ENCODE data around the gene FBN3. TPM values are rescaled to one million over a fixed set of nuclear protein-coding genes. Genes with fewer than 3 reads are reported as not detected.

FBN3 gene
- total RNA-seq, 2 donors from 2014 or later = 0.05 TPM; not detected in 1

DNA sequence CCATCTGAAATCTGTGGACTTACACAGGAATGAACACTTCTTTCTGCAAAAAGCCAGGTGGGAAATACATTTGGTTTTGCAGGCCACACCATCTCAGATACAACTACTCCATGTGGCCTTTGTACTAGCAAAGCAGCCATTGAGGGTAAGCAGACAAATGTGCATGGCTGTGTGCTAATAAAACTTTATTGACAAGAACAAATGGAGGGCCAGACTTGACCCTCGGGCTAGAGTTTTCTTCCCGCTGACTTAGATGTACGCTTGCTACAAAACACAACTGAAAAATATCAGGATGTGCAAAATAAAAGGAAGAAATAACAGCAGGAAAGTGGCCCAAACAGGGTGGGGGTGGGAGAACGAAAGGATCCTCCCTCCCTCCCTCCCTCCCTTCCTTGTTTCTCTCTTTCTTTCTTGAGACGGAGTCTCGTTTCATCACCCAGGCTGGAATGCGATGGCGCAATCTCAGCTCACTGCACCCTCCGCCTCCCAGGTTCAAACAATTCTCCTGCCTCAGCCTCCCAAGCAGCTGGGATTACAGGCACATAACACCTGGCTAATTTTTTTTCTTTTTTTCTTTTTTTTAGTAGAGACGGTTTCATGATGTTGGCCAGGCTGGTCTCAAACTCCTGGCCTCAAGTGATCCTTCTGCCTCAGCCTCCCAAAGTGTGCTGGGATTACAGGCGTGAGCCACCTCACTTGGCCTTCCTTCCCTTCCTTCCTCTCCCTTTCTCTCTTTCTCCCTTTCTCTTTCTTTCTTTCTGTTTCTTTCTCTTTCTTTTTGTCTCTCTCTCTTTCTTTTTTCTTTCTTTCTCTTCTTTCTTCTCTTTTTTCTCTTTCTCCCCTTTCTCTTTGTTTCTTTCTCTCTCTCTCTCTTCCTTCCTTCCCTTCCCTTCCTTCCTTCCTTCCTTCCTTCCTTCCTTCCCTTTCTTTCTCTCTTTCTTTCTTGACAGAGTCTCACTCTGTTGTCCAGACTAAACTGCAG lies 67.5 kb downstream of the FBN3 start:
- no peak for ATAC-seq (replicated peaks)
- H3K27me3 Mint-ChIP-seq = peaks cover 7% of the 10 kb centered on the region
- no peaks in the 10 kb centered on the region for H3K4me1 Mint-ChIP-seq
- no peak overlapping the region for H3K27ac Mint-ChIP-seq
- no peaks in the 10 kb centered on the region for H3K9me3 Mint-ChIP-seq
- H3K4me3 Mint-ChIP-seq = no peak overlapping the region
- H3K36me3 Mint-ChIP-seq (ENCODE audit: low read depth) = no peaks in the 10 kb centered on the region

DNA sequence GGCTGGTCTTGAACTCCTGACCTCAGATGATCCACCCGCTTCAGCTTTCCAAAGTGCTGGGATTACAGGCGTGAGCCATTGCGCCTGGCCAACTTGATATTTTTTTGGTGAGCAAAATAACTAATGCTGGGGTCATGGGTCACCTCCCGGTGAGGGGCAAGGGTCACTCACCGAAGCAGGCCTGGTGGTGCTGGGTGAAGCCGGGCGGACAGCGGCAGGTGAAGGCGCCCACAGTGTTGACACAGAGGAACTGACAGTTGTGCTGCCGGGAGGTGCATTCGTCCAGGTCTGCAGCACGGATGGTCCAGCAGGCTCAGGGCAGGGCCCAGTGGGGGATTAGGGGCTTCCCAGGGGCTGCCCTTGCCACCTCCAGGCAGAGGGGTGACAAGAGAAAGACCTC lies 68.6 kb downstream of the FBN3 start:
- no peak overlapping the region for H3K4me3 Mint-ChIP-seq
- ATAC-seq (replicated peaks) = no peak
- no peaks in the 10 kb centered on the region for H3K9me3 Mint-ChIP-seq
- no peaks in the 10 kb centered on the region for H3K4me1 Mint-ChIP-seq
- no peak overlapping the region for H3K27ac Mint-ChIP-seq
- H3K36me3 Mint-ChIP-seq (ENCODE audit: low read depth) = no peaks in the 10 kb centered on the region
- H3K27me3 Mint-ChIP-seq = peaks cover 7% of the 10 kb centered on the region

DNA sequence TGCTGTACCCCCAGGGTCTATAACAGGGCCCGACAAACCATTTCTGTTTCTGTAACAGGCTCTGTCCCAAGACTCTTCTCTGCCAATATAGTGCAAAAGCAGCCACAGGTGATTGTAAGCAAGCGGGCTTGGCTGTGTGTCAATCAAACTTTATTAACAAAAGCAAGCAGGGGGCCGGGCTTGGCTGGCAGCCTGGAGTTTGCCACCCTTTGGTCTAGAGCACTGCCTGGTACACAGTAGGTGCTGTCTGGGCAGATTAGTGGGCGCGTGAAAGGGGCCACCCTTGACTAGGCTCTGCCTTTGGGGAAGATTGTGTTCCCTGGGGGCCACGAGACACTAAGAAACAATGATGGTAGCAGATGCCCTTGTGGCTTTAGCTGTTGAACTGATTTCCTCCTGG lies 69.4 kb downstream of the FBN3 start:
- Mint-ChIP-seq H3K4me1 (no peaks in the 10 kb centered on the region), H3K9me3 (no peaks in the 10 kb centered on the region), H3K36me3 (ENCODE audit: low read depth) (no peaks in the 10 kb centered on the region), H3K27me3 (peaks cover 5% of the 10 kb centered on the region), H3K4me3 (no peak overlapping the region), H3K27ac (no peak overlapping the region)
- no peak for ATAC-seq (replicated peaks)

DNA sequence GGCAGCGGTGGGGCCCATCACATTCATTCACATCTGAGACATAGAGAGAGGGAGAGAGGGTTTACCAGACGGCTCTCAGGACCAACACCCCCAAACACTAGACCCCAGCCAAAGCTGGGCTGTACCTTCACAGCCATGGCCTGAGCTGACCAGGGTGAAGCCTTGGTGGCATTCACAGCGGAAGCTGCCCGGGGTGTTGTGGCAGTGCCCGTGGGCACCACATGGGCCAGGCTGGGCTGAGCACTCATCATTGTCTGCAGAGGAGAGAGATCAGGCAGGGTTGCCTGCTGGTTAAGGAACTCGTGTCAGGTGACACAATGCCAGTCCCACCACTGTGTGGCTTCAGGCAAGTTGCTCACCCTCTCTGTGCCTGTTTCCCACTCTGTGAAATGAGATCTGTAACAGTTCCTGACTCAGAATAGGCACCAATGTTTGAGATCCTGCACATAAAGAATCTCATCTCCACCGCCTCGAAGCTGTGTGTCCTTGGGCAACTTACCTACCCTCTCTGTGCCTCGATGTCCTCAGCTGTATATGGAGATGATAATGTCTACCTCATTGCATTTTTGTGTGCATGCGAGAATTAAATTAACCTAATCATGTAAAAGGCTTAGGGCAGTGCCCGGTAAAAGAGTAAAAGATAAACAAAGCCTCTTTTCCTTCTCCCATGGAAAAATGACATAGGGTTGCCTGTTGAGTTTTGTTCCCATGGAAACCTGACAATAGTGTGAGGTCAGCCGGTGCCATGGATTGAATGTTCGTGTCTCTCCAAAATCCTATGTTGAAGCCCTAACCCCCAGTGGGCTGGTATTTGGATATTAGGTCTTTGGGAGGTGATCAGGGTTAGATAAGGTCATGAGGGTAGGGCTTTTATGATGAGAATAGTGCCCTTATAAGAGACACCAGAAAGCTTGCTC lies 74.0 kb downstream of the FBN3 start:
- Mint-ChIP-seq H3K36me3 (ENCODE audit: low read depth) (no peaks in the 10 kb centered on the region), H3K9me3 (peaks cover 7% of the 10 kb centered on the region), H3K4me1 (no peaks in the 10 kb centered on the region)

DNA sequence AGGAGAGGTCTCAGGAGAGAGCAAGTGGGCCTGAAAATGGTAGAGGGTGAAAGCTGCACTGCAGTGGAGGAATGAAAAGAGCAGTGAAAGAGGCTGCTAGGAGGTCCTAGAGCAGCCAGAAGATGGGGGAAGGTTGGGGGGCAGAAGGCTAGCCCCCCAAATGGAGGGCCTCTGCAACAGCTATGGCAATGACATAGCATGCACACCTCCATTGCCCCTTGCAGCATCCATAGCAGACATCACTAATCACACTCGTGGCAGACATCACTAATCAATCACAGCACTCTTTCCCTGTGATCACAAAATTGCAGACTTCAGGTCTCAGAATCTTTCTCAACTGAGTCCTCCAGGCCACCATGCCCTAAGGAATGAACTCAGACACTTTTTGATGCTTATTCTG lies 74.9 kb downstream of the FBN3 start:
- no peak for ATAC-seq (replicated peaks)
- no peak overlapping the region for H3K4me3 Mint-ChIP-seq
- H3K9me3 Mint-ChIP-seq = peaks cover 13% of the 10 kb centered on the region
- H3K36me3 Mint-ChIP-seq (ENCODE audit: low read depth) = no peaks in the 10 kb centered on the region
- no peaks in the 10 kb centered on the region for H3K4me1 Mint-ChIP-seq
- H3K27me3 Mint-ChIP-seq = peaks cover 6% of the 10 kb centered on the region
- H3K27ac Mint-ChIP-seq = no peak overlapping the region

More for the DNA sequence above, 74.0 kb downstream of the FBN3 start:
- ATAC-seq (replicated peaks) = no peak
- peak overlapping the region; percentile 34 for H3K27ac Mint-ChIP-seq
- no peak overlapping the region for H3K4me3 Mint-ChIP-seq
- H3K27me3 Mint-ChIP-seq = peaks cover 6% of the 10 kb centered on the region

DNA sequence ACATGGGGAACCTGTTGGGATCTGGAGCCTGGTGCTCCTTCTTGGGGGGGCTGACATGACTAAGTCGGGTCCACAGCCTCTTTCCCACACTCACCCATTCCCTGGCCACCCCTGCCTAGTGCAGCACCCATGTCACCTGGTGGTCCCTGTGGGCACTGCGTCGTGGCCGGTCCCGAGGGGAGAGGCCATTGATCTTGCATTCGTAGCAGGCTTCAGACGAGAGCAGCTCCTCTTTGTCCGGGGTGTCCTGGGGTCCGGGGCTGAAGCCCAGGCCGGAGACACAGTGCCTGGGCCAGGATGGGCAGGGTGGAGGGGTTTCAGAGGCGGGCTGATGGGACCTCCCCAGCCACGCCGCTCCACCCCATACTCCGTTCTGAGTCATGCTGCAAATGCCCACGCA lies 77.5 kb downstream of the FBN3 start:
- Mint-ChIP-seq H3K36me3 (ENCODE audit: low read depth) (no peaks in the 10 kb centered on the region), H3K27me3 (peaks cover 6% of the 10 kb centered on the region), H3K4me1 (no peaks in the 10 kb centered on the region), H3K9me3 (peaks cover 16% of the 10 kb centered on the region), H3K27ac (no peak overlapping the region), H3K4me3 (no peak overlapping the region)
- no peak for ATAC-seq (replicated peaks)

DNA sequence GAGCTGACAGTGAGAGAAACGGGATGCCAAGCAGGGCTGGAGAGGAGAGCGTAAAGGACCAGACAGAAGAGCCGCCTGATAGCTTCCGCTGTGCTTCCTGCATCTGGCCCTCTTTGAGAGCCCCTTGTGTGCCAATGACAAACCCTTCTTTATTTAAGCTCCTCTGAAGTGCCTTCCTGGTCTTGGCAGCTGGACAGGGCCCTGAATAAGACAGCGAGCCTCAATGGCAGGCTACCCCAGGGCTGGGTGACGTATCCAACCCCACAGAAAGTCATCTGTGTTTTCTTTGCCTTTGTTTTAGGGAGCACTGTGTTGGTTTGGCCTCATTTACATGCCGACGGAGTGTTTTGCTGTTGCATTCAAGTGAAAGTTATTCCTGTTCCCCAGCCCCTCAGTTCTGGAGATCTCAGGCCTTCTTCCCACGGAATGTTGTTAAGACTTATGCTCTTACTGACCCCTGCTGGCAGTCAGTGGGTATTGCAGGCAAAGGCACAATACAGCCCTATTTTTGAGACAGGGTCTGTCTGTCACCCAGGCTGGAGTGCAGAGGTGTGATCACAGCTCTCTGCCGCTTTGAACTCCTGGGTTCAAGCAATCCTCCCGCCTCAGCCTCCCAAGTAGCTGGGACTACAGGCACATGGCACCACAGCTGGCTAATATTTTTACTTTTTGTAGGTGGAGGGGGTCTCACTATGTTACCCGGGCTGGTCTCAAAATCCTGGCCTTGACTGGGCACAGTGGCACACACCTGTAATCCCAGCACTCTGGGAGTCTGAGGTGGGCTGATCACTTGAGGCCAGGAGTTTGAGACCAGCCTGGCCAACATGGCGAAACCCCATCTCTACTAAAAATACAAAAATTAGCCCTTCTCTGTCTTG lies 80.1 kb downstream of the FBN3 start:
- Mint-ChIP-seq H3K4me3 (no peak overlapping the region), H3K27ac (no peak overlapping the region), H3K9me3 (peaks cover 15% of the 10 kb centered on the region), H3K36me3 (ENCODE audit: low read depth) (no peaks in the 10 kb centered on the region), H3K4me1 (no peaks in the 10 kb centered on the region), H3K27me3 (peaks cover 6% of the 10 kb centered on the region)
- no peak for ATAC-seq (replicated peaks)

DNA sequence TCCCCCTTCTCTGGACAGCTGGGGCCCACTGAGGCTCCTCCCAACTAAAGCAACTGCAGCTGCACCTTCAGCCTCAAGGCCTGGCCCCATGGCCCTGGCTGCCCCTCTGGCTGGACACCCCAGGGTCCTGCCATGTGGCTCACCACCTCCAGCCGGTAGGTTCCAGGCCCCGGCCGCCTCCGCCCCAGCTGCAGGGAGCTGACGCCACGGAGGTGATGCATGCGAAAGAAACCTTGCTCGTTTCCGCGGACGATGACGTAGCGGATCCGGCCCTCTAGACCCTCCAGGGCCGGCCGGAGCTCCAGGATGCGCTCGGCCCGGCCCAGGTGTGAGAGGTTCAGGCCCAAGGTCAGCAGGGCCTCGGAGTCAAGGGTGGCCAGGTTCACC lies 83.5 kb downstream of the FBN3 start:
- Mint-ChIP-seq H3K4me3 (no peak overlapping the region), H3K4me1 (no peaks in the 10 kb centered on the region), H3K27me3 (no peaks in the 10 kb centered on the region), H3K9me3 (peaks cover 9% of the 10 kb centered on the region), H3K36me3 (ENCODE audit: low read depth) (no peaks in the 10 kb centered on the region), H3K27ac (no peak overlapping the region)
- no peak for ATAC-seq (replicated peaks)

DNA sequence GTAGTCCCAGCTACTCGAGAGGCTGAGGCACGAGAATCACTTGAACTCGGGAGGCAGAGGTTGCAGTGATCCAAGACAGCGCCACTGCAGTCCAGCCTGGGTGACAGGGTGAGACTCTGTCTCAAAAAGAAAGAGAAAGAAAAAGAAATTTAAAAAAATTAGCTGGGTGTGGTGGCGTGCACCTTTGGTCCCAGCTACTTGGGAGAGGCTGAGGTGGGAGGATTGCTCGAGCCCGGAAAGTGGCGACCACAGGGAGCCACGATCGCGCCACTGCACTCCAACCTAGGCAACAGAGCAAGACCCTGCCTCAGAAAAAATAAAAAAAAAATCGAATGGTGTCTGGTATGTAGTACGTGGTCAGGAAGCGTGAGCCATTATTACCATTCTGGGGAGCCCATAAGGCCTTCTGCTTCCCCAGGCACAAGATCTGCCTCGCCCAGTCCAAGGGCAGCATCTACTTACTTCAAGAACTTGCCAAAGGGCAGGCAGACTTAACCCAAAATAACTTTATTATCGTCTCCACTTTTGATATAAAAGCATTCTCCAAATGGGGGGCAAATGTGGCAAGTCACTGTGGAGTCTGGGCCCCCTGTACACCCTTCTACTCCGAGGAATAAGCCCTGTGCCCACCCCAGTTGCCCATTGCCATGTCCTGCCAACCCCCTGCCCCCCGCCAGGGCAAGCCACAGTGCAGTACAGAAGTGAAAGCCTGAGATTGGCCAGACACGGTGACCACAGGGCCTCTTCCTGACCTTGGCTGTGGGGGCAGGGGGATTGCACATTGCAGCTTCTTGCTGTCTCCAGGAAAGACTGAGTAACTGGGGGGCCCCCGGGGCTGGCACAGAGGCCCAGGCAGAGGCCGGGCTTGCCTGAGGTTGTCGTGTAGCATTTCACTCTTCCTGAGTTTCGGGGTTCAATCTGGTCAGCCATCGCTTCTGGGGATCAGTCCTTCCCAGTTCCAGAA lies 84.2 kb downstream of the FBN3 start:
- Mint-ChIP-seq H3K4me1 (no peaks in the 10 kb centered on the region), H3K9me3 (peaks cover 7% of the 10 kb centered on the region), H3K27ac (no peak overlapping the region), H3K27me3 (no peaks in the 10 kb centered on the region), H3K4me3 (no peak overlapping the region), H3K36me3 (ENCODE audit: low read depth) (no peaks in the 10 kb centered on the region)
- ATAC-seq (replicated peaks) = no peak

DNA sequence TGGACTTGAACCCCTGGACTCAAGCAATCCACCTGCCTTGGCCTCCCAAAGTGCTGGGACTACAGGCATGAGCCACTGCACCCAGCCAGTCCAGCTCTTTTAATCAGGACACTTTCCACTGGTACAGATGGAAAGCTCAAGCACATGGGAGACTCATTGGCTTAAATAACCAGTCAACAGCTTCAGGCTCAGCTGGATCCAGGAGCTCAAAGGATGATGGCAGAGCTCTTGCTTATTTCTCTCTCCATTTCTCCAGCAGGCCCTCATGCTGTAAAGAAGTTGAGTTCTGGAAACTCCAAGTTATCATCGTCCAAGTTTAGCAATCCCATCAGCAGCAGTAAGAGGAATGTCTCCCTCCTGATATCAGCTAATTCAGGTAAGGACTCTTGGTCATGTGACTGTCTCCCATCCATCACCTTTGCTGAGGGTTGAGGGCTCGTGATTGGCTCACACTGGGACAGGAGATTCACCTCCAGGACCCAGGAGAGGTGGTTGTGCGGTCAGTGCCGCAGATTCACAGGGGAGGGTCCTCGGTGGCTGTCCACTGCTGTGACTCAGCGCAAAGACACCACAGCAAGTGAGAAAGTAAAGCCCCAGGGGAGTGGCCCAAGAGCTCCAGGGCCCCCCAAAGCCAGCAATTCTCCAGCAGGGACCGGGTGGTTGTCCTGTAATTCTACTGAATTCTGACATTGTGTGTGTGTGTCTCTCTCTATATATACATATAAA lies 91.7 kb downstream of the FBN3 start:
- no peak for ATAC-seq (replicated peaks)
- Mint-ChIP-seq H3K27ac (no peak overlapping the region), H3K4me3 (no peak overlapping the region), H3K36me3 (ENCODE audit: low read depth) (no peaks in the 10 kb centered on the region), H3K4me1 (no peaks in the 10 kb centered on the region), H3K27me3 (no peaks in the 10 kb centered on the region), H3K9me3 (no peaks in the 10 kb centered on the region)

DNA sequence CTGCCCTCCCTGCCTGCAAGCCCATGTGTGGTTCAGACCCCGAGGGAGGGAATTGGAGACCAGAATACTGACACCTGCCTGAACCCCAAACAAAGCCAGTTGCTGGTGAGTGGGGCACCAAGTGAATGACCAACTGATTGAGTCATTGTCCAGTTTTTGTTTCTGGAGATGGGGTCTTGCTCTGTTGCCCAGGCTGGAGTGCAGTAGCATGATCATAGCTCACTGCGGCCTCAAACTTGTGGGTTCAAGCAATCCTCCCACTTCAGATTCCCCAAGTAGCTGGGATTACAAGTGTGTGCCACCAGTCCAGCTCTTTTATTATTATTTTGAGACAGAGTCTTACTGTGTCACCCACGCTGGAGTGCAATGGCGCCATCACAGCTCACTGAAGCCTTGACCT lies 92.9 kb downstream of the FBN3 start:
- Mint-ChIP-seq H3K9me3 (no peaks in the 10 kb centered on the region), H3K36me3 (ENCODE audit: low read depth) (no peaks in the 10 kb centered on the region), H3K4me3 (no peak overlapping the region), H3K27ac (no peak overlapping the region), H3K27me3 (no peaks in the 10 kb centered on the region), H3K4me1 (no peaks in the 10 kb centered on the region)
- no peak for ATAC-seq (replicated peaks)

DNA sequence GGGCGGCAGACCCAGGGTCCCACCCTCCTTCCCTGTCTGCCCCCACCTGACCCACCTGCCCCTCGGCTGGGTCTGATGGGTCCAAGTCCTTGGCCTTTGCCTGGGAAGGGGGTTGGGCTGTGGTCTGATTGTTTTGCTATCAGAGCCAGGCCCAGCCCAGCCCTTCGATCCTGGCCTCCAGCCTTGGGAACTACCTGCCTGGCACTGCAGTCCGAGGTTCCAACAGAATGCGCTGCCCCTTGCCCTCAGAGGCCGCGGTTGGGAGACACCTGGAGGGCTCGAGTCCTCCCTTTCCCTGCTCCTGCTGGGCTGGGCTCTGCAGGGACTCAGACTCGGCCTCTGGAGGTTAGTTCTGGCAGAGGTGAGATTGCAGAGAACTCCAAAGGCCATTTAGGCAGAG lies 95.2 kb downstream of the FBN3 start:
- Mint-ChIP-seq H3K4me1 (no peaks in the 10 kb centered on the region), H3K4me3 (no peak overlapping the region), H3K9me3 (no peaks in the 10 kb centered on the region), H3K27me3 (no peaks in the 10 kb centered on the region), H3K36me3 (ENCODE audit: low read depth) (no peaks in the 10 kb centered on the region), H3K27ac (no peak overlapping the region)
- ATAC-seq (replicated peaks) = no peak

DNA sequence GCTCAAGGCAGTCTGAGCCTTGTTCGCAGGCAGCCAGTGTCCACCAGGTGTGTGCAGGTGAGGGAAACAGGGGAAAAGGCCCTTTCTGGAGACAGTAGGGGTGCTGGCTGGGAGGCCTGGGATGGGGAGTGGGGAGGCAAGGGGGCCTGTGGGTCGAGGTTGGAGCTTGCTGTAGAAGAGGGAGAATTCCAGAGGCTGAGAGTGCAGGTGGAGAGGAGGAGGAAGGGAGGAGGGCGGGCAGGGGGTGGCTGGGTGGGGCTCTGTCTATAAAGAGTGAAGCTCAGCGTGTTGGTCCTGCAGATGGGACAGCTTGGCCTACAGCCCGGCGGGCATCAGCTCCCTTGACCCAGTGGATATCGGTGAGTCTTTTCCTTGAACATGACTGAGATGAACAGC lies 96.9 kb downstream of the FBN3 start, which contains the start of gene CCL25:
Gene CCL25, plus strand, starts transcription at position 297 of the 396 bp plus-strand sequence. CDS start 290 bp downstream, outside the sequence.
- ATAC-seq (replicated peaks) = no peak
- peak within 1 kb of the TSS; percentile 28 for H3K4me3 Mint-ChIP-seq
- no peaks in the 10 kb centered on the region for H3K9me3 Mint-ChIP-seq
- H3K4me1 Mint-ChIP-seq = no peaks in the 10 kb centered on the region
- H3K27ac Mint-ChIP-seq = peak within 1 kb of the TSS; percentile 80
- H3K36me3 Mint-ChIP-seq (ENCODE audit: low read depth) = no peaks in the 10 kb centered on the region
- H3K27me3 Mint-ChIP-seq = peaks cover 3% of the 10 kb centered on the region

Measured in activated T-helper 17 cell treated with anti-CD3 and anti-CD28 coated beads, Interleukin-2, amount 50 U/mL, for 72 hours (primary cell).